Transverse colon (tissue), 4 donors: Measurements from ENCODE around the gene PLOD3. TPM values are rescaled to one million over a fixed set of nuclear protein-coding genes. Genes with fewer than 3 reads are reported as not detected.

Source experiments
- DNase-seq: peaks from one replicate; pipeline ENCODE4 v3.0.0-alpha.2; 2019
- H3K27ac ChIP-seq, 4 donors: fragments of 200-600 bp; sonication (generic); 2 replicates each; pipeline ENCODE4 v1.5.1; 2016 to 2018; ENCODE audit warnings: inconsistent platforms in 4 of 4
- H3K27me3 ChIP-seq: fragments of 200-600 bp; sonication (generic); 2 replicates; pipeline ENCODE4 v1.5.1; 2017; ENCODE audit warnings: inconsistent platforms
- H3K36me3 ChIP-seq, 4 donors: fragments of 200-600 bp; sonication (generic); 2 replicates each; pipeline ENCODE4 v1.5.1; 2017 to 2019; ENCODE audit warnings: inconsistent platforms in 4 of 4
- H3K4me1 ChIP-seq, 4 donors: fragments of 200-600 bp; sonication (generic); 2 replicates each; pipeline ENCODE4 v1.5.1; 2017 to 2020; ENCODE audit warnings: inconsistent platforms in 4 of 4
- H3K4me3 ChIP-seq, 4 donors: fragments of 200-600 bp; sonication (generic); 1 replicate in 1 of 4; 2 replicates in 3 of 4; pipeline versions ENCODE4 v1.5.1 to v1.6.1; 2017 to 2019; ENCODE audit warnings: inconsistent platforms in 4 of 4
- H3K9me3 ChIP-seq, 2 donors: fragments of 200-600 bp; sonication (generic); 2 replicates each; pipeline ENCODE4 v1.5.1; 2017 to 2019; ENCODE audit warnings: inconsistent platforms in 2 of 2
- CTCF ChIP-seq, 5 experiments: fragments of 200-600 bp in 3 of 5; fragments of 450-650 bp in 2 of 5; sonication (generic) in 3 of 5; IDR thresholded peaks; 1 replicate in 2 of 5; 2 replicates in 3 of 5; pipeline ENCODE4 v1.5.1; 2016 to 2017; ENCODE audit warnings: antibody characterized with exemption in 5 of 5, inconsistent platforms in 3 of 5, mild to moderate bottlenecking in 2 of 5, moderate library complexity in 1 of 5
- EP300 ChIP-seq: sonication (generic); formaldehyde crosslinking; IDR thresholded peaks from one replicate; pipeline ENCODE4 v1.6.1; 2017; ENCODE audit warnings: antibody characterized with exemption, low read depth
- POLR2A ChIP-seq: fragments of 450-650 bp; IDR thresholded peaks from one replicate; pipeline ENCODE4 v1.6.1; 2016; ENCODE audit warnings: antibody characterized with exemption, mild to moderate bottlenecking, moderate library complexity
- POLR2AphosphoS5 ChIP-seq, 3 donors: sonication (generic); formaldehyde crosslinking; IDR thresholded peaks; one replicate each; pipeline ENCODE4 v1.6.1; 2016; ENCODE audit warnings: antibody characterized with exemption in 3 of 3
- WGBS, 2 donors: methylation state at CpG; one replicate each; pipeline ENCODE4 v1.1.5; 2018; ENCODE audit warnings: low coverage in 1 of 2; 5-methylcytosine and 5-hydroxymethylcytosine counted together
- in situ Hi-C, 4 donors: fragments of 200-750 bp; cut with MboI; loops; one replicate each; pipeline versions ENCODE4 v1.15.0 to v1.15.1; 2017; ENCODE audit warnings: low sequenced_read_pairs in 3 of 4, low pct_ligation_motif_present in 1 of 4, low pct_unique_long_range_greater_than_20kb in 1 of 4
- intact Hi-C: fragments of 100-400 bp; cut with DNase I; formaldehyde crosslinking; loops from one replicate; pipeline ENCODE4 v1.15.1; 2023; ENCODE audit warnings: low total_unique reads
- small RNA-seq, 4 donors: library from RNA; depleted of rRNA; stranded (forward); fragments of <200 nt; gene quantifications; one replicate each; pipeline ENCODE3, GENCODE V24; 2016
- total RNA-seq, 4 donors: library from RNA; depleted of rRNA; stranded (reverse); fragments of >200 nt; gene quantifications; one replicate each; pipeline ENCODE4 v1.1.0, GENCODE V29; 2016

Gene PLOD3
- total RNA-seq, 4 donors from 2014 or later: 48.4 to 81.2 (median 60.8) TPM

DNA sequence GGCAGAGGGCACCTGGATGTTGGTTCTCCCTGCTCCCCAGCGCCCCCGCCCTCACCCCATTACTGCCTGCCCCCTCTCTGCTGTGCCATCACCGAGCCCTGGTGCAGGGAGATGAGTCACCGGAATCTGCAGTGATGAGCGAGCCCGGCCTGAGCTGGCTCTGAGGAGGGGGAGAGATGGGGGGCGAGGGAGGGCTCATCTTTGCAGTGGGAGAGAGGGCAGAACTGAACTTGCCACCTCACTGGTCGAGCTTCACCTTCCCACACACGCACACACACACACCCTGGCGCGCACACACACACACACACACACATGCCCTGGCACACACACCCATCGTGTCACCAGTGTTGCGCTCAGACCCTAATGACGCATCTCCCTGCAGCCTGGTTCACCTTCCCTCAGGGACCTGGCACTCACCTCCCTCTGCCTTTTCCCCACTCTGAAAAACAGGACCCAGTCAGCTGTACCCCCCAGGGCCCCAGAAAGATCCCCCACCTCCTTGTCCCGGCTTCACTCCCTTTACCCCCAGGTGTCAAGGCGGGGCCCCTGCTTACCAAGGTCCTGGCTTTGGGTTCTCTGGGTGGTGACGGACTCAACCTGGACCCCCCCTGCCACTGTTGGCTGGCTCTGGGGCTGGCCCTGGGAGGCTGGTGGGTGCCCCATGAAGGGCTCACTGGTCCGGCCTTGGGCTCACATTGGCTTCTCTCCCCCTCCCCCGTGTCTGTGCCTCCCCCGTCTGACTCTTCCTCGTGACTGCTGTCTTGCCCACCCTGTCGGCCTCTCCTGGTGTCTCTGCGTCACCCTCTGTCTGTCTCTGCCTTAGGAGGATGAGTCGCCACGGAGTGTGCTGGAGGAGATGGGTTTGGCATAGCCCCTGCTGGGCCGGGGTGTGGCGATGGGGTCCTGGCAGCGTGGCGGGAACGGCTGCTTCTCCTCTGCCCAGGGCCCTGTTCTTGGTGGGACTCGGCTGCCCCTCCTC lies 57.4 kb downstream of the PLOD3 start:
- WGBS, 2 donors: 78 to 92% methylated on average over 5 to 31 of the region's 31 CpGs
- Histone ChIP-seq H3K27me3 (peaks cover 40% of the 10 kb centered on the region), H3K36me3 (peaks cover 0 to 8% (median 3%) of the 10 kb centered on the region in 4 donors), H3K9me3 (no peaks in the 10 kb centered on the region), H3K27ac (no peak overlapping the region), H3K4me3 (no peak overlapping the region), H3K4me1 (peaks cover 22 to 41% (median 32%) of the 10 kb centered on the region in 4 donors)
- no peak for DNase-seq
- TF ChIP-seq EP300 (no peak), POLR2A (no peak), CTCF (IDR thresholded peaks at IDR 0.05) (no peak), POLR2AphosphoS5 (IDR thresholded peaks at IDR 0.05) (no peak)
- intact Hi-C loops (no loop called here), in situ Hi-C loops (no loop called here)

DNA sequence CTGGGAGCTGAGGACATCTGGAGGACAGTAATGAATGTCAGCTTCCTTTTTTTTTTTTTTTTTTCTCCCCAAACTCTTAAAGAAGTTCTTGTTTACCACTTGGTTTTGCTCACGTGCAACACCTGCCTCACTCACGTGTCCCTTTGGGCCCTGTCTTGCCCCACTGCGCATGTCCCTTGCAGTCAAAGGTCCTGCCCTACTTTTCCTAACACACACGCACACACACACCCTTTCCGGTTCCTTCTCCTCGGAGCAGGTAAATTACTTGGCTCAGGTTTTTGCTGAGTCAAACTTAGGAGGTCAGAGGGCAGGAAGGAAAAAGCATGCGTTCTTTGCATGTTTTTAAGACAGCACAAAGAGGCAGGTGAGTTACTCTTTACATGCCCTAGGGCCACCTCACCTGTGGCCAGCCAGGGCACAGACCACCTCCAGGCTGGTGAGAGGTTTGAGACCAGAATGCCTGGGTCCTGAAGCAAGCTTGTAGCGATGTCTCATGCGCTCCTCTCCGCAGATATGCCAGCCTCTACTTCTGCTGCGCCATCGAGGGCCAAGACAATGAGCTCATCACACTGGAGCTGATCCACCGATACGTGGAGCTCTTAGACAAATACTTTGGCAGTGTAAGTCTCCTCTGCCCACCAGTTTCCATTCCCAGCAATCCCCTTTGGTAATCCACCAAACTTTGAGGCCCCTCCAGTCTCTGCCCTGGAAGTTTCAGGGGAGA lies 60.4 kb downstream of the PLOD3 start:
- H3K9me3 ChIP-seq: no peaks in the 10 kb centered on the region
- in situ Hi-C loops: no loop called here

DNA sequence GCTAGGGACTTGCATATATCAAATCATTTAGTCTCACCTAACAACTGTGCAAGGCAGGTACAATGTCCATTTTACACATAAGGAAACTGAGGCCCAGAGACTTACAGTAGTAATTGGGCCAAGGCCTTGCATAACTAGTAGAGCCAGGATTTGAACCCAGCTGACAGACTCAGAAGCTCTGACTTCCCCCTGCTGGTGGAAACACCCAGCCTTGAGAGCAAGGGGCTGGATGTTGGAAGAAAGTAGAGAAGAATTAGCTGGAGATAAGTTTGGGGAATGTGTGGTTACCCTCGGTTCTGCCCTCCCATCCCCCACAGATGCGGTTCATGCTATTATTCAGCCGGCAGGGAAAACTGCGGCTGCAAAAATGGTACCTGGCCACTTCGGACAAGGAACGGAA lies 61.1 kb downstream of the PLOD3 start:
- intact Hi-C loops (no loop called here), in situ Hi-C loops (no loop called here)
- DNase-seq: no peak
- Histone ChIP-seq H3K36me3 (peaks cover 0 to 8% (median 3%) of the 10 kb centered on the region in 4 donors), H3K4me1 (peaks cover 5 to 16% (median 10%) of the 10 kb centered on the region in 4 donors), H3K27ac (peak overlapping the region in 1 of 4 donors; percentile 34), H3K27me3 (peaks cover 3% of the 10 kb centered on the region), H3K4me3 (no peak overlapping the region), H3K9me3 (no peaks in the 10 kb centered on the region)
- TF ChIP-seq POLR2AphosphoS5 (IDR thresholded peaks at IDR 0.05) (no peak), EP300 (no peak), POLR2A (no peak), CTCF (IDR thresholded peaks at IDR 0.05) (no peak)
- 73 to 85% methylated on average over 2 to 6 of the region's 6 CpGs for WGBS, 2 donors

More for the DNA sequence above, 60.4 kb downstream of the PLOD3 start:
- TF ChIP-seq CTCF (IDR thresholded peaks at IDR 0.05) (no peak), EP300 (no peak), POLR2AphosphoS5 (IDR thresholded peaks at IDR 0.05) (peak in 1 of 3 donors; percentile 2)
- WGBS, 2 donors: 51 to 66% methylated on average over 6 to 14 of the region's 14 CpGs
- Histone ChIP-seq H3K4me3 (no peak overlapping the region), H3K27ac (peak overlapping the region in 2 of 4 donors; percentile 34), H3K27me3 (peaks cover 10% of the 10 kb centered on the region), H3K36me3 (peaks cover 0 to 8% (median 3%) of the 10 kb centered on the region in 4 donors), H3K4me1 (peaks cover 5 to 16% (median 11%) of the 10 kb centered on the region in 4 donors)
- peak; percentile 80 for DNase-seq
- intact Hi-C loops: no loop called here

Small RNA genes within 50 kb of the gene (small RNA-seq; reads per million reads assigned to genes)
- 0 reads per million in 4 donors for gene MIR4653

Other genes with a start within 250 kb of the PLOD3 start
- 1,000 to 10,000 TPM in 1 of 4 donors, 100 to 1,000 TPM in 2, 10 to 100 TPM in 1; 90.2 to 2,095 (median 445) TPM for gene MUC12, start 248.0 kb downstream of the PLOD3 start, total RNA-seq
- 100 to 1,000 TPM in 1 of 4 donors, 10 to 100 TPM in 2, under 1 TPM in 1; 0.80 to 102 (median 20.0) TPM for gene MUC17, start 197.5 kb downstream of the PLOD3 start, total RNA-seq
- gene TRIM56, start 132.1 kb downstream of the PLOD3 start, total RNA-seq: 10 to 100 TPM; 23.8 to 50.0 (median 35.1) TPM
- gene SERPINE1, start 90.5 kb downstream of the PLOD3 start, total RNA-seq: 10 to 100 TPM in 1 of 4 donors, 1 to 10 TPM in 3; 1.3 to 26.2 (median 5.5) TPM
- 10 to 100 TPM; 18.3 to 87.3 (median 54.0) TPM for gene AP1S1, start 63.1 kb downstream of the PLOD3 start, total RNA-seq
- gene VGF, start 52.0 kb downstream of the PLOD3 start, total RNA-seq: under 1 TPM in 1 of 4 donors, not detected in 3; 0.95 TPM
- not detected for gene NAT16, start 37.3 kb downstream of the PLOD3 start, total RNA-seq
- gene MOGAT3, start 16.5 kb downstream of the PLOD3 start, total RNA-seq: 10 to 100 TPM; 31.7 to 56.9 (median 44.3) TPM
- 100 to 1,000 TPM in 1 of 4 donors, 10 to 100 TPM in 3; 50.5 to 106 (median 78.2) TPM for gene ZNHIT1, start 584 bp upstream of the PLOD3 start, total RNA-seq
- 10 to 100 TPM; 27.2 to 58.5 (median 45.4) TPM for gene CLDN15, start 20.2 kb upstream of the PLOD3 start, total RNA-seq
- 100 to 1,000 TPM; 159 to 261 (median 187) TPM for gene FIS1, start 27.5 kb upstream of the PLOD3 start, total RNA-seq
- 10 to 100 TPM in 3 of 4 donors, 1 to 10 TPM in 1; 9.4 to 30.6 (median 11.3) TPM for gene IFT22, start 104.2 kb upstream of the PLOD3 start, total RNA-seq
- not detected for gene COL26A1, start 145.3 kb upstream of the PLOD3 start, total RNA-seq